GM13976 (cell line): ENCODE data around the gene NR2E1.

Experiments
- DNase-seq: peaks from one replicate; pipeline ENCODE4 v3.0.0; 2012; ENCODE audit warnings: low spot score
- in situ Hi-C: fragments of 300-500 bp; cut with MboI; formaldehyde crosslinking; loops from one replicate; pipeline ENCODE4 v1.12.0; 2022; ENCODE audit warnings: low sequenced_read_pairs, mixed read lengths, inconsistent platforms; ENCODE audit not compliant: unreplicated experiment
- TF ChIP-seq, protein P1 (sequence below): IDR thresholded peaks from 2 replicates; pipeline ENCODE4 v1.5.1; 2012; ENCODE audit warnings: borderline replicate concordance, mild to moderate bottlenecking; ENCODE audit not compliant: insufficient read depth; ENCODE audit errors: extremely low read depth, missing control alignments, control extremely low read depth

NR2E1 gene

DNA sequence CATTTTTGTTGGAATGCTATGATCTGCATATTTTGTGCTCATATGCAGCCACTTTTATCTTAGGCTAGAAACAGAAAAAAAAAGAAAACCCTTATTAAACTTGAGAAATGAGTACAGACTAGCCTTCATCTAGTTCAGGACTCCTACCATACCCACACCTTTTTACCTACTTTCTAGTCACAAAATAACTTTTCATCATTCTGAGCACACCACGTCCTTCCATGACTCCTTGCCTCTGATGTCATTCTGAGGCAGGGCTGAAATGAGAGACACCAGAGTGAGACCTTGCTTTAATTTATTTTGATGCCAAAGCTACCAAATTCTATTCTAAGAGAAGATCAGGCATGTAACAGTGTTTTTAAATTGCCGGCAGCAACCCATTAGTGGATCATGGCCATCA, 56.2 kb downstream of the NR2E1 start:
- in situ Hi-C loops: no loop called here
- DNase-seq: no peak
- TF ChIP-seq, protein P1, sequence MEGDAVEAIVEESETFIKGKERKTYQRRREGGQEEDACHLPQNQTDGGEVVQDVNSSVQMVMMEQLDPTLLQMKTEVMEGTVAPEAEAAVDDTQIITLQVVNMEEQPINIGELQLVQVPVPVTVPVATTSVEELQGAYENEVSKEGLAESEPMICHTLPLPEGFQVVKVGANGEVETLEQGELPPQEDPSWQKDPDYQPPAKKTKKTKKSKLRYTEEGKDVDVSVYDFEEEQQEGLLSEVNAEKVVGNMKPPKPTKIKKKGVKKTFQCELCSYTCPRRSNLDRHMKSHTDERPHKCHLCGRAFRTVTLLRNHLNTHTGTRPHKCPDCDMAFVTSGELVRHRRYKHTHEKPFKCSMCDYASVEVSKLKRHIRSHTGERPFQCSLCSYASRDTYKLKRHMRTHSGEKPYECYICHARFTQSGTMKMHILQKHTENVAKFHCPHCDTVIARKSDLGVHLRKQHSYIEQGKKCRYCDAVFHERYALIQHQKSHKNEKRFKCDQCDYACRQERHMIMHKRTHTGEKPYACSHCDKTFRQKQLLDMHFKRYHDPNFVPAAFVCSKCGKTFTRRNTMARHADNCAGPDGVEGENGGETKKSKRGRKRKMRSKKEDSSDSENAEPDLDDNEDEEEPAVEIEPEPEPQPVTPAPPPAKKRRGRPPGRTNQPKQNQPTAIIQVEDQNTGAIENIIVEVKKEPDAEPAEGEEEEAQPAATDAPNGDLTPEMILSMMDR: no peak

- DNase-seq: no peak
- TF ChIP-seq, protein P1: no peak
- in situ Hi-C loops: no loop called here
These were observed 56.7 kb downstream of the NR2E1 start for GRCh38 chr6:108222504-108222903.

- no peak for DNase-seq
- in situ Hi-C loops: no loop called here
- TF ChIP-seq, protein P1: no peak
These were observed 61.5 kb downstream of the NR2E1 start for GRCh38 chr6:108227290-108227689.

DNA sequence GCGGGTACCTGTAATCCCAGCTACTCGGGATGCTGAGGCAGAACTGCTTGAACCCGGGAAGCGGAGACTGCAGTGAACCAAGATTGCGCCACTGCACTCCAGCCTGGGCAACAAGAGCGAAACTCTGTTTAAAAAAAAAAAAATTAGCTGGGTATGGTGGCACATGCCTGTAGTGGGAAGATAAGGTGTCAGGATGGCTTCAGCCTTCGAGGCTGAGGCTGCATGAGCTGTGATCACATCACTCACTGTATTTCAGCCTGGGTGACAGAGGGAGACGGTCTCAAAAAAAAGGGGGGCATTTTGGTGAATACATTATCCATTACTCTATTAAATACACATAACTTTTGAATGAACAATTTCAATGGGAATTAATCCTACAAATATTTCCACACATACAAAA, 62.6 kb downstream of the NR2E1 start:
- in situ Hi-C loops: no loop called here
- no peak for DNase-seq

DNA sequence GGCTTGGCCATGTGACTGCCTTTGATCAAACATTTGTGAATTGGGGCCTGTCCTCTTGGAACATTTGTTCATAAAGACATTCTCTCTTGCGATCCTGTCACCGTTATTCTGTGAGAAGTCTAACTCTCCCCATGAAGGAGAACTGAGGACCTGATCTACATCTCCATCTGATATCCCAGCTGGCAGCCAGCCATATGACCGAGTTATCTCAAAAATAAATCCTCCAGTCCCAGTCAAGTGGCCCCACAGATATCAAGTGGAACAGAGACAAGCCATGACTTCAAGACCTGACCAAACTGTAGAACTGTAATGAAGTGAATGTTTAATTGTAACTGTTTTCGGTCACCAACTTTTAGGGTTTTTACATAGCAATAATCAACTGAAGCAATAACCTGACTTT, 69.3 kb downstream of the NR2E1 start:
- TF ChIP-seq, protein P1: no peak
- no peak for DNase-seq
- in situ Hi-C loops: no loop called here

More for the DNA sequence above, 62.6 kb downstream of the NR2E1 start:
- TF ChIP-seq, protein P1: no peak

DNA sequence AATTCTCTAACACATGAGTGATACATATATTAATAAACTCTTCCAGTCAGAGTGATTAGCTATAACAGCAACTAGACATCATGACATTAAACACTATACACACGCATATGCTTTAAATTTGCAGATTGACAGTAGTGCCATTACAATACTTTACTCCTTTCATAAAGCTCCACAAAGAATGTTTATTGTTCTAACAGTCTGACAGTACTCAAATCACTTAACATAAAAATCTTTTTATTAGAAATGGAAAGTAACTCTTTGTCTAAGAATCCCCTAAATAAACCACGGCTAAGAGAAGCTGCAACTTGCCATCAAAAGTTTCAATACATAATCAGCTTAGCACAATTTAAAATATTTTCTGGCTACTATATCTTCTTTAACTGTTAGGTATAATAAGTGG, 71.0 kb downstream of the NR2E1 start:
- TF ChIP-seq, protein P1: no peak
- in situ Hi-C loops: no loop called here
- DNase-seq: no peak

DNA sequence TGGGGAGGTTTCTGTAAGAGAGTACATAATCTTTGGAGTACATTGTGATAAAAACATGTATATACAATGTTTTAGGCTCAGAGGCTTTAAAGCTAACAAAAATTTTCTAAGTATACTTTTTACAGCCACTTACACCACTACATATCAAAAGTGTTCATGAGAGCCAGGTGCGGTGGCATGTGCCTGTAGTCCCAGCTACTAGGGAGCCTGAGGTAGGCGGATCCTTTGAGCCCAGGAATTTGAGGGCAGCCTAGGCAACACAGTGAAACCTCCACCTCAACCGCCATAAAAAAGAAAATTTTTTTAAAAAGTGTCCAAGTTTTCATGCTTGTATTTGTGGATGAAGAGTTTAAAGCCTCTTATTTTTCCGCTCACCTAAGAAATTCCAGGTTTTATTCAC, 72.5 kb downstream of the NR2E1 start:
- no peak for DNase-seq
- in situ Hi-C loops: no loop called here
- TF ChIP-seq, protein P1: no peak
